Right forelimb (tissue), 1 donor: Measurements from ENCODE around the gene ATL2.
"Not testable (repeated sequence)": the region's sequence is repeated elsewhere in the genome, so short reads cannot be mapped to it uniquely, and the experiment has no call there.

Source experiments
- DNase-seq: peaks from one replicate; pipeline ENCODE4 v3.0.0-alpha.2; 2018

Gene ATL2

GRCh38 chr2:38377050-38377828, at the start of gene ATL2:
Gene ATL2, minus strand, starts transcription at chr2:38377273. Its CDS starts 13 bp downstream, at chr2:38377260.
- DNase-seq, result peak; percentile 96

- DNase-seq, result no peak
Measured at GRCh38 chr2:38423763-38424162, 46.7 kb upstream of the ATL2 start.

DNA sequence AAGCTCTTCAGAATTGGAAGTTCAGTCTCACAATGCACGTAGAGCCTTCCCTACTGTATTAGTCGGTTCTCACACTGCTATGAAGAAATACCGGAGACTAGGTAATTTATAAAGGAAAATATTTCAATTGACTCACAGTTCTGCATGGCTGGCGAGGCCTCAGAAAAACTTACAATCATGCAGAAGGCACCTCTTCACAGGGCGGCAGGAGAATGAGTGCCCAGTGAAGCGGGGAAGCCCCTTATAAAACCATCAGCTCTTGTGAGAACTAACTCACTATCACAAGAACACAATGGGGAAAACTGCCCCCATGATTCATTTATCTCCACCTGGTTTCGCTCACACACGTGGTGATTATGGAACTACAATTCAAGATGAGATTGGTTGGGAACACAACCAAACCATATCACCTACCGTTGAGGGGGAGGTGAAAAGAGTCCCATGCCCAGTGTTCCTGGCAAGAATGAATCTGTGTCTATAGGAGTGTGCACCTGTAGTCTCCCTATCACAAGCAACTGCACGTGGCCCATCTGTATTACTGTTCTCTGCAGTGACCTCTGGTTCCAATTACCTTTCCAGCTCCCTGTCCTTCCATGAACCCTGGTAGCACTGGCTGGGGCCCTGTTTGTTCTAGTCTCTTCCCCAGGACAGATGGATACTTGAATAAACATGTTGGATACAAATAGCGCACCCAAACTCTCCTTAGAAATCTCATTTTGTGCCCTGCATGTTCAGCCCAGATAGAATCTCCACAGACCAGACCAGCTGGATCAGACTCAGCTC, 44.4 kb upstream of the ATL2 start:
- no peak for DNase-seq

DNA sequence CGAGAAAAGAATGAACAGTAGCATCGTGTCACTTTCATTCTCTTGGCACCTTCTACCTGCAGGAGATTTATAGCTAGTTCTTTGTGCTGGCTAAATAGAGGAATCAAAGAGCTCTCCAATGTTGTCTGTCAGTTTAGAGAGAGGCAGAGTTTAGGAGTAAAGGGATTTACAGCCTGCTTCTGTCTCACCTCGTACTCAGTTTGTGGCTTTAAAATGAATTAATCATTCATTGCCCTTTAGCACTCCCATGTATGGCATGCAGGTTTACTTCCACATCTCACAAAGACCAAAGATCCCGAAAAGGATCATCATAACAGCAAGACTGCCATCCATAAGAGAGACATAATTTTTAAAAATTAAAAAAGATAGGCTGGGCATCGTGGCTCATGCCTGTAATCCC, 42.4 kb upstream of the ATL2 start:
- DNase-seq, result no peak

DNA sequence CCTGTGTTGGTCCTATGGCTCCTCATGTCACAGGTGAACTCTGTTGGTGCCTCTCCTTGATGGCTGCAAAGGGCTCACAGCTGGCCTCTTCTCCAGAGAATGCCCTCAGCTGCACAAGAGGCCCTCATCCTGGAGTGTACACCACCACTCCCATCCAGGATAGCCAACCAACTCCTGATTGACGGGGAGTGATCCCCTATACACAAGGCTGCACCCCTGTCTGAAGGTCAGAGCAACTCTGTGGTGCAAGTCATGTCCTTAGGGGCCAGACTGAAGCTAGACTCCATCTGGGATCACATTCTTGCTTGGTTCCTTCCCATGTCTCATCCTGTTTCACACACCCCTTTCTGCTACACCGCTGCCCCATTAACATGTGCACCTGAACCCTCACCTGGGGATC, 41.7 kb upstream of the ATL2 start:
- DNase-seq, result no peak

- no peak for DNase-seq
Measured at GRCh38 chr2:38417745-38418689, 40.9 kb upstream of the ATL2 start.

- no peak for DNase-seq
Measured at GRCh38 chr2:38416296-38417036, 39.4 kb upstream of the ATL2 start.

DNA sequence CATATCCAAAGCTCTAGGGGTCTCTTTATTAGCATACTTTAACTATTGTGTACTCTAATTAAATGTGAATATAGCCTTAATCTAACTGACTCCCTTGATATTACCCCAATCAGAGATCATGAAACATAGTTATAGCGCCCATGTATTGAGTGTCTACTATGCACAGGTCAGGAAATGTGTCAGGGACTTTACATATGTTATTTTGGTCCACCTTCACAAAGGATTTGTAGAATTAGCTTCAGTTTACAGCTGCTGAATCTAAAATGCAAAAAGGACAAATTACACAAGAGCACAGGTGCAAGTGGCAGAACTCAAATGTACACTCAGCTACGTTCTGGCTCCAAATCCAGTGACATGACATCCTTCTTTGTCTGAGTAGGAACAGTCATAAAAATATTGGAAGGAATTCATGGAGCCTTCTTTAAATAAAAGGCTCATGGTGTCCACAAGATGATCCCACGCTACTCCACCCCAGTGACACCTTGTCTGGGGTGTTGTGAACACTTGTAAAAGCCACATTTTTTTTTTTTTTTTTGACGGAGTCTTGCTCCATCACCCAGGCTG, 38.7 kb upstream of the ATL2 start:
- DNase-seq, result no peak

DNA sequence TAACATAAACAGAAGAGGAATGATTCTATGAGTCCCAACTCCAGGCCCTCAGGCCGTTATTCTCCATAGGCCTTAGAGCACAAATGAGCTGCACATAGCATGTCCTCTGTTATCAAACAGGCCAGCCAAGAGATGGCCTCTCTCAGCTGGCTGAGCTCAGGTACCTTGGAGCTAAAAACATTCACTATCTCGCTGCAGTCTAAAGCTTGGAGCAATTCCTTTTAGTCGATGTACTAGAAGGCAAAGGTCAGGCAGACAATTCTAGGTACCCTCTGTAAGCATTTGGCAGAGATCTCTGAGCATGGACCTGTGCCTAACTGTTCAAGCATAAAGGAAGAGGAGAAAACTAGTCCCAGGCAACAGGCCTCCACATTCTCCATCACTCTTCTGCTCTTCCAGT, 38.0 kb upstream of the ATL2 start:
- DNase-seq, result no peak

GRCh38 chr2:38412235-38412871, 35.3 kb upstream of the ATL2 start:
- not testable (repeated sequence) for DNase-seq

GRCh38 chr2:38409156-38410102, 32.4 kb upstream of the ATL2 start:
- DNase-seq, result no peak

DNA sequence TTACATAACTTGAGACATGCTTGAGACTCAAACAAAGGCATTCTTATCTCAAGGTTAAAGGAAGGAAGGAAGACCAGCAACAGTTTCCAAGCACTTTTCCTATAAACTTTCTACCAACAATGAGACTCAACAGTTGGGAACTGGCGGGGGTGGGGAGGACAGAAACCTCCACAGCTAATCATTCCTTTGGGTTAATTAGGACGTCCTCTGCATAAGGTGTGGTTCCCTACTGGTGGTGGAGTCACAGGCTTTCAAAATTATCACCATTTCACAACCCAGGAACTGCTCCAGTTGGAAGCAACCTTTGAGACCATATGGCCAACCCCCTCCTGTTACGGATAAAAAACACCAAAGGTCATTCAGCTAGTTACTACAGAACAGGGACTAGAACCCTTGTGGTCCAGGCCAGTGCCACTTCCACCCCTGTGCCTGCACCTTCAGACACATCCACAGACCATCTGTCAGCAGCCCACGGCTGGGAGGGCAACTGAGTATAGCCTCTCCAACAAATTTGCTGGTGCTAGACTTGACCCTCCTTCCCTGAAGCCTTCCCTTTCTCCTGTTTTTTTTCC, 30.1 kb upstream of the ATL2 start:
- no peak for DNase-seq

GRCh38 chr2:38406597-38407110, 29.6 kb upstream of the ATL2 start:
- DNase-seq, result no peak

DNA sequence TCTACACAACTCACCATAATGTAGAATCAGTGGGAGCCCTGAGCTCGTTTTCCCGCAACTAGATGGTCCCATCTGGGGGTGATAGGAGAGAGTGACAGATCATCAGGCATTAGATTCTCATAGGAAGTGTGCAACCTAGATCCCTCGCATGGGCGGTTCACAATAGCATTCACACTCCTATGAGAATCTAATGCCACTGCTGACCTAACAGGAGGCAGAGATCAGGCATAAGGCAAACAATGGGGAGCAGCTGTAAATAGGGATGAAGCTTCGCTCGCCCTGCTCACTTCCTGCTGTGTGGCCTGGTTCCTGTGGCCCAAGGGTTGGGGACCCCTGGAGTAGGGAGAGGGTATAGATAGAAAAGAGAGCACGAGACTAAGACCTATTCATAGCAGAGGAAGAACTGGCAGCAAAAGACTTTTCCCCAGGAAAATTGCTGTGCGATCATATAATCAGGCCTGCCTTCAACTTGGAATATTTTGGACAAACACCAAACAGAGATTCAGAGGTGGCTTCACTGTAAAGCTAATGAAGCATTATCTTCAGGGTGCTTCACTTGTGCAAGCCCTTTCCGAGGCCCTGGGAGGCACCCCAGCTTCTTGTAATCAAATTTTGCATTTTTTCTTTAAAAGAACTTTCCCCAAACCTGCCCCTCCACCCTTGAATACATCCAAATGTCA, 29.0 kb upstream of the ATL2 start:
- no peak for DNase-seq

DNA sequence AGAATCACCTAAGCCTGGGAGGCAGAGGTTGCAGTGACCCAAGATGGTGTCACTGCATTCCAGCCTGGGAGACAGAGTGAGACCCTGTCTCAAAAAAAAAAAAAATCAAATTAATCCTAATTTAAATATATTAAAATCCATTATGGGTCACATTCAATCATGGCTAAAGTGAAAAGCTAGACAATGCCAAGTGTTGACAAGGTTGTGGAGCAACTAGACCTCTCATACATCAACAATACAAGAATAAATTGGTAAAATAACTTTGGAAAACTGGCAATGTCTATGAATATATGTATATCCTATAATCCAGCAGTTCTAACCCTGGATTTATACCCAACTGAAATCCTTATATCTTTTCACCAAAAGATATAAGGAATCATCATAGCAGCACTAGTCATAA, 23.4 kb upstream of the ATL2 start:
- DNase-seq, result no peak

DNA sequence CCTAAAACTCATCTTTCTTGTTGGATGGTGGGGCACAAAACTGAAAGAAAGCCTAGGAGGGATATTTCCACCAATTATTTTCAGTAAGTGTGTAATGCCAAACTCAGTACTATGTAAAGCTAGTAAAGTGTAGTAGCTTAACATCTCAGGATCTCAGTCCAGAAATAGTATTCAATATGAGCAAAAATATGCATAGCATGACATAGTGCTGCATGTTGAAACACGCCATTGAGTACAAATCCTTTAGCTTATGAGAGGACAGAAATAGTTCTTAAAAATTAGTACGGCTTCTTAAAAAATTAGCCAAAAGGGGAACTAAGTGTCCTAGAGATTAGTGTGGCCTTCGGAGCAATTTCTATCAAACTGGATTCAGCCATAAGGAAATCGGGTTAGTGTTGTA, 21.7 kb upstream of the ATL2 start:
- DNase-seq, result no peak

DNA sequence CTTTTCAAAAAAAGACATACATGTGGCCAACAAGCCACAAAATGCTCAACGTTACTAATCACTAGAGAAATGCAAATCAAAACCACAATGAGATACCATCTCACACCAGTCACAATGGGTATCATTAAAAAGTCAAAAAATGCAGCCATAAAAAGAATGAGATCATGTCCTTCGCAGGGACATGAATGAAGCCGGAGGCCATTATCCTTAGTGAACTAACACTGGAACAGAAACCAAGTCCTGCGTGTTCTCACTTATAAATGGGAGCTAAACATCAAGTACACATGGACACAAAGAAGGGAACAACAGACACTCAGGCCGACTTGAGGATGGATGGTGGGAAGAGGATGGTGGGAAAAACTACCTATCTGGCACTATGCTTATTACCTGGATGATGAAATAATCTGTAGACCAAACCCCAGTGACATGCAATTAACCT, 17.8 kb upstream of the ATL2 start:
- DNase-seq, result no peak

- no peak for DNase-seq
Measured at GRCh38 chr2:38394041-38394440, 17.0 kb upstream of the ATL2 start.

GRCh38 chr2:38390947-38391346, 13.9 kb upstream of the ATL2 start:
- no peak for DNase-seq
